Gastrocnemius medialis (tissue), 4 donors: ENCODE measurements around the gene LHX5.

ENCODE experiments used
- CTCF ChIP-seq, 5 experiments: fragments of 450-650 bp in 3 of 5; fragments of 200-600 bp in 2 of 5; sonication (generic) in 2 of 5; IDR thresholded peaks in 4 of 5; conservative IDR thresholded peaks in 1 of 5; 1 replicate in 4 of 5; 2 replicates in 1 of 5; pipeline ENCODE4 v1.5.1; 2016 to 2019; ENCODE audit warnings: antibody characterized with exemption in 5 of 5, mild to moderate bottlenecking in 3 of 5, moderate library complexity in 3 of 5
- POLR2A ChIP-seq, 2 donors: fragments of 450-650 bp; IDR thresholded peaks; one replicate each; pipeline ENCODE4 v1.6.1; 2017; ENCODE audit warnings: antibody characterized with exemption in 2 of 2, mild to moderate bottlenecking in 2 of 2, moderate library complexity in 2 of 2

- TF ChIP-seq CTCF (IDR thresholded peaks at IDR 0.05 in 4 of 5, conservative IDR thresholded peaks at IDR 0.05 in 1 of 5) (no peak), POLR2A (IDR thresholded peaks at IDR 0.05) (no peak)
These were observed 5.6 kb upstream of the LHX5 start for GRCh38 chr12:113477171-113477841.
